IMR-90 (cell line): ENCODE data around the gene POLRMT. TPM values are rescaled to one million over a fixed set of nuclear protein-coding genes. Genes with fewer than 3 reads are reported as not detected.

Source experiments
- ATAC-seq: fragments of 200-7000 bp; cut with Tn5 transposase; 2 replicates; pipeline ENCODE4 v1.9.1; 2020; ENCODE audit warnings: low read depth, mild to moderate bottlenecking, moderate library complexity
- BruUV-seq: library from RNA; stranded (reverse); fragments of 400-500 nt; replicated peaks from 2 replicates; lab custom pipeline; 2021; lab: Mats Ljungman, UMichigan
- CTCF ChIA-PET: fragments of 300-600 bp; formaldehyde crosslinking; extraction: SDS; loops from one replicate; lab custom pipeline; 2021; ENCODE audit warnings: antibody characterized with exemption; lab: Yijun Ruan, JAX
- POLR2A ChIA-PET: fragments of 300-600 bp; sonication (Branson Sonifier 250); formaldehyde crosslinking; loops from one replicate; lab custom pipeline; 2022; ENCODE audit warnings: antibody characterized with exemption; ENCODE audit not compliant: unreplicated experiment; lab: Charles Lee
- DNase-seq: peaks from one replicate; pipeline ENCODE4 v3.0.0; 2013
- H2AFZ ChIP-seq: replicated peaks from 2 replicates; pipeline ENCODE3; 2013; ENCODE audit warnings: low read length, mild to moderate bottlenecking; ENCODE audit not compliant: poor library complexity
- H2AK5ac ChIP-seq: 2 replicates; pipeline ENCODE4 v1.6.1; 2013; ENCODE audit warnings: low read depth, low read length, inconsistent platforms
- H2AK9ac ChIP-seq: replicated peaks from 2 replicates; pipeline ENCODE3; 2013; ENCODE audit warnings: mild to moderate bottlenecking, low read depth, low read length, moderate library complexity; ENCODE audit not compliant: poor library complexity
- H2BK120ac ChIP-seq: 2 replicates; pipeline ENCODE4 v1.6.1; 2013; ENCODE audit warnings: low read depth, low read length, inconsistent platforms
- H2BK15ac ChIP-seq: 3 replicates; pipeline ENCODE4 v1.6.1; 2013; ENCODE audit warnings: low read depth, low read length, inconsistent platforms
- H2BK20ac ChIP-seq: 2 replicates; pipeline ENCODE4 v1.6.1; 2013; ENCODE audit warnings: low read depth, mild to moderate bottlenecking, inconsistent platforms, low read length, moderate library complexity
- H2BK5ac ChIP-seq: 2 replicates; pipeline ENCODE4 v1.6.1; 2013; ENCODE audit warnings: mild to moderate bottlenecking, low read depth, low read length, inconsistent platforms; ENCODE audit not compliant: poor library complexity, severe bottlenecking
- H3K14ac ChIP-seq: replicated peaks from 2 replicates; pipeline ENCODE4 v1.6.1; 2013; ENCODE audit warnings: low read depth, low read length, inconsistent platforms
- H3K18ac ChIP-seq: 2 replicates; pipeline ENCODE4 v1.6.1; 2013; ENCODE audit warnings: low read depth, low read length, control low read depth
- H3K23ac ChIP-seq: 2 replicates; pipeline ENCODE4 v1.6.1; 2013; ENCODE audit warnings: low read depth, low read length, inconsistent platforms
- H3K27ac ChIP-seq: 2 replicates; pipeline ENCODE4 v1.5.1; 2013; ENCODE audit warnings: mild to moderate bottlenecking, control low read depth, low read length; ENCODE audit not compliant: insufficient read depth
- H3K27me3 ChIP-seq: 2 replicates; pipeline ENCODE4 v1.6.1; 2013; ENCODE audit warnings: low read length; ENCODE audit not compliant: control insufficient read depth, insufficient read depth
- H3K36me3 ChIP-seq: 2 replicates; pipeline ENCODE4 v1.6.1; 2013; ENCODE audit warnings: low read length, mixed read lengths; ENCODE audit not compliant: control insufficient read depth, insufficient read depth
- H3K4ac ChIP-seq: 2 replicates; pipeline ENCODE4 v1.6.1; 2013; ENCODE audit warnings: low read depth, low read length, inconsistent platforms
- H3K4me1 ChIP-seq: 2 replicates; pipeline ENCODE4 v1.6.1; 2013; ENCODE audit warnings: low read length, mixed read lengths; ENCODE audit not compliant: control insufficient read depth, insufficient read depth
- H3K4me2 ChIP-seq: 2 replicates; pipeline ENCODE4 v1.6.1; 2013; ENCODE audit warnings: low read depth, mild to moderate bottlenecking, control low read depth, low read length, moderate library complexity
- H3K4me3 ChIP-seq: 2 replicates; pipeline ENCODE4 v1.5.1; 2013; ENCODE audit warnings: low read depth, mild to moderate bottlenecking, control low read depth, low read length, moderate library complexity; ENCODE audit not compliant: insufficient read depth
- H3K56ac ChIP-seq: 2 replicates; pipeline ENCODE4 v1.6.1; 2013; ENCODE audit warnings: low read length, inconsistent platforms; ENCODE audit not compliant: insufficient read depth; ENCODE audit errors: extremely low read depth
- H3K79me1 ChIP-seq, 2 experiments: 2 replicates each; pipeline ENCODE4 v1.6.1; 2013; ENCODE audit warnings: low read length in 2 of 2, inconsistent platforms in 1 of 2, low read depth in 1 of 2
- H3K9ac ChIP-seq: 2 replicates; pipeline ENCODE4 v1.6.1; 2013; ENCODE audit warnings: low read depth, low read length, control low read depth
- H3K9me1 ChIP-seq: 2 replicates; pipeline ENCODE4 v1.6.1; 2013; ENCODE audit warnings: low read length, inconsistent platforms; ENCODE audit not compliant: insufficient read depth
- H3K9me3 ChIP-seq: 2 replicates; pipeline ENCODE4 v1.6.1; 2013; ENCODE audit warnings: low read length; ENCODE audit not compliant: control insufficient read depth, insufficient read depth
- H4K20me1 ChIP-seq: 2 replicates; pipeline ENCODE4 v1.6.1; 2013; ENCODE audit warnings: low read length, inconsistent platforms; ENCODE audit not compliant: insufficient read depth
- H4K5ac ChIP-seq: 2 replicates; pipeline ENCODE4 v1.6.1; 2013; ENCODE audit warnings: mild to moderate bottlenecking, low read depth, low read length, control low read depth
- H4K8ac ChIP-seq, 2 experiments: 2 replicates each; pipeline ENCODE4 v1.6.1; 2013; ENCODE audit warnings: low read depth in 2 of 2, low read length in 2 of 2, control low read depth in 1 of 2, inconsistent platforms in 1 of 2
- H4K91ac ChIP-seq: 2 replicates; pipeline ENCODE4 v1.6.1; 2013; ENCODE audit warnings: low read depth, low read length, inconsistent platforms; ENCODE audit not compliant: insufficient read depth
- CEBPB ChIP-seq: IDR thresholded peaks from 2 replicates; pipeline ENCODE4 v1.6.1; 2012; ENCODE audit warnings: low read depth, low read length, improper control_type of control experiment
- CTCF ChIP-seq: conservative IDR thresholded peaks from 2 replicates; pipeline ENCODE4 v1.5.1; 2012; ENCODE audit warnings: mild to moderate bottlenecking, low read depth, low read length, improper control_type of control experiment
- MAFK ChIP-seq: IDR thresholded peaks from 2 replicates; pipeline ENCODE4 v1.6.1; 2012; ENCODE audit warnings: low read depth, low read length, improper control_type of control experiment
- MAZ ChIP-seq: IDR thresholded peaks from 2 replicates; pipeline ENCODE4 v1.6.1; 2012; ENCODE audit warnings: low read depth, mild to moderate bottlenecking, low read length, improper control_type of control experiment, moderate library complexity, borderline replicate concordance
- MXI1 ChIP-seq: IDR thresholded peaks from 2 replicates; pipeline ENCODE4 v1.6.1; 2012; ENCODE audit warnings: low read depth, mild to moderate bottlenecking, low read length, moderate library complexity, borderline replicate concordance
- NFE2L2 ChIP-seq: fragments of 150-350 bp; IDR thresholded peaks from 2 replicates; pipeline ENCODE4 v1.6.1; 2016; ENCODE audit warnings: low read depth, mild to moderate bottlenecking, low read length
- POLR2A ChIP-seq: IDR thresholded peaks from 2 replicates; pipeline ENCODE4 v1.6.1; 2012; ENCODE audit warnings: mild to moderate bottlenecking, low read depth, low read length
- RAD21 ChIP-seq: IDR thresholded peaks from 2 replicates; pipeline ENCODE4 v1.6.1; 2012; ENCODE audit warnings: low read length, improper control_type of control experiment
- RCOR1 ChIP-seq: IDR thresholded peaks from 2 replicates; pipeline ENCODE4 v1.6.1; 2012; ENCODE audit warnings: mild to moderate bottlenecking, low read length, improper control_type of control experiment; ENCODE audit not compliant: insufficient replicate concordance
- RFX5 ChIP-seq: IDR thresholded peaks from 2 replicates; pipeline ENCODE4 v1.8.0; 2012; ENCODE audit warnings: low read depth, mild to moderate bottlenecking, low read length, moderate library complexity
- SMC3 ChIP-seq: fragments of 150-350 bp; IDR thresholded peaks from 2 replicates; pipeline ENCODE4 v1.6.1; 2016; ENCODE audit warnings: low read depth, mild to moderate bottlenecking, antibody characterized with exemption, low read length, moderate library complexity
- WGBS, 2 experiments: methylation state at CpG; one replicate each; pipeline versions ENCODE4 v1.1.5 to v1.1.7; 2013; ENCODE audit warnings: missing lambda C conversion rate in 2 of 2; ENCODE audit not compliant: insufficient read length in 1 of 2; ENCODE audit errors: extremely low coverage in 2 of 2; 5-methylcytosine and 5-hydroxymethylcytosine counted together
- dilution Hi-C: fragments of 300-500 bp; cut with HindIII; formaldehyde crosslinking; loops from one replicate; pipeline ENCODE4 v1.14.3; 2018; ENCODE audit warnings: low sequenced_read_pairs; ENCODE audit not compliant: unreplicated experiment
- in situ Hi-C: fragments of 300-500 bp; cut with MboI; formaldehyde crosslinking; loops from 3 replicates; pipeline ENCODE4 v1.14.3; 2019; ENCODE audit warnings: low sequenced_read_pairs, inconsistent platforms, mixed read lengths
- intact Hi-C: fragments of 100-400 bp; cut with micrococcal nuclease; formaldehyde crosslinking; loops from 2 replicates; pipeline ENCODE4 v1.10.0; 2022
- polyA plus RNA-seq, 3 experiments: library from polyadenylated mRNA; depleted of rRNA; stranded (reverse); fragments of >200 nt; gene quantifications; 2 replicates each; pipeline ENCODE4 v1.2.3, GENCODE V29; 2012; ENCODE audit warnings: low replicate concordance in 1 of 3
- total RNA-seq: library from RNA; depleted of rRNA; stranded (reverse); fragments of >200 nt; gene quantifications from 2 replicates; pipeline ENCODE4 v1.2.3, GENCODE V29; 2012

POLRMT gene
- total and polyA plus RNA-seq, 2 of the 4 experiments (the other 2 are of a cell fraction): 9.9 to 29.6 TPM

DNA sequence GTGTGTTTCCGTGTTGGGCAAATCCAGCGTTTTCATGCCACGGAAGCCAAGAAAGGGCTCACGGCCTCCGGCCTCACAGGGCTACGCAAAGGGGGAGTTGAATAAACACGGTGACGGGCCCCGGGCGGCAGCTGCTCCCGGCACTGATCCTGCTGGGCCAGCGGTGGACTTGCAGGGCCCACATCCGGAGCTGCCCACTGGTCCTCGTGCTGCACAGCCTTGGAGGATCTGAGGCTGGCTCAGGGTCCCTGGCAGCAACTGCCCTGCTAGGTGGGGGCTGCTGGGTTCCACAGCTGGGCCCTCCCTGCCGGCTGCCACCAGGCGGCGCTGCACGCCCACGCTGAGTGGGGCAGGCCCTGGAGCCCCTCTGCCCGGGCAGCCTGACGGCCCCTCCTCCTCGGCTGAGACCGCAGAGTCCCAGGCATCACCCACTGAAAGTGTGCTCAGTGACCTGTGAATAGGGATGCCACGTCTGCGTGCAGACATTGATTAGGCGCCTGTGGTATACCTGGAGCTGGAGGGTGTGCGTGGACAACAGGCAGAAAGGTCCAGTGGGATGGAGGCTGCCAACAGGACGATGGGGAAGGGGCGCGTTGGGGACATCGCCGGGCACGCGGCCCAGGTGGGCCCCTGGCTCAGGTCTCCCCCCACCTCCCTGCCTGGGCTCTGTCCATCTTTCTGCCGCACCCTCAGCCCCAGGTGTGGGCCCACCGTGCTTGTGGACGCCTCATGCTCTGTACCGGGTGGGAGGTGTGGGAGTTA is 48.9 kb downstream of the POLRMT start:
- Histone ChIP-seq H3K14ac (no peak overlapping the region), H3K9me3 (no peaks in the 10 kb centered on the region), H2BK20ac (no peak overlapping the region), H4K8ac (no peak overlapping the region), H3K9ac (no peak overlapping the region), H4K91ac (no peak overlapping the region), H2AK5ac (no peak overlapping the region; the same call in 1 of the 2 replicates), H3K4me3 (no peak overlapping the region), H2BK5ac (no peak overlapping the region), H3K36me3 (peaks cover 22% of the 10 kb centered on the region; the same call in 1 of the 2 replicates), H2AFZ (peak overlapping the region; percentile 78), H2BK120ac (no peak overlapping the region), H4K5ac (no peak overlapping the region), H3K4ac (no peak overlapping the region), H4K20me1 (peaks cover 52% of the 10 kb centered on the region), H3K4me1 (peaks cover 7% of the 10 kb centered on the region), H3K18ac (no peak overlapping the region), H3K23ac (no peak overlapping the region), H2AK9ac (peak overlapping the region; percentile 85), H3K4me2 (no peak overlapping the region), H3K27me3 (peaks cover 5% of the 10 kb centered on the region), H3K9me1 (no peaks in the 10 kb centered on the region), H3K79me1 (peaks cover 0 to 13% of the 10 kb centered on the region in 2 experiments; a peak in 1 of 4 replicates), H3K56ac (no peak overlapping the region), H2BK15ac (no peak overlapping the region), H3K27ac (no peak overlapping the region)
- 29% methylated on average over 19 of the region's 38 CpGs; no CpG with 5 or more reads in 1 of the 2 experiments for WGBS, 2 experiments
- dilution Hi-C loops (no loop called here), intact Hi-C loops (loop anchor here (1.0 to 2.0 kb wide), 2 partner anchors 78 to 150 kb away; partner anchors contain the start of gene RNF126), in situ Hi-C loops (loop anchor here (5.0 kb wide), 1 partner anchor 148 kb away; no protein-coding TSS in a partner anchor)
- TF ChIP-seq RFX5: no peak
- peak; percentile 67 for TF ChIP-seq SMC3
- TF ChIP-seq NFE2L2: no peak
- TF ChIP-seq RAD21: peak; percentile 83
- TF ChIP-seq MAZ: peak; percentile 92
- TF ChIP-seq RCOR1: no peak
- no peak for TF ChIP-seq MXI1
- TF ChIP-seq CTCF: peak; percentile 85
- no peak for TF ChIP-seq MAFK
- TF ChIP-seq POLR2A: no peak
- no peak for TF ChIP-seq CEBPB
- ATAC-seq: peak; percentile 52
- POLR2A ChIA-PET: no interaction called here
- CTCF ChIA-PET: interaction anchor here (0.6 kb wide), 2 partner anchors 16 to 71 kb away, joined by 4 read pairs; no protein-coding TSS in a partner anchor
- BruUV-seq: no TSS peak
- peak; percentile 27 for DNase-seq
